Peyer's patch (tissue), 4 donors: ENCODE data around the gene GORASP1. TPM values are rescaled to one million over a fixed set of nuclear protein-coding genes. Genes with fewer than 3 reads are reported as not detected.

Source experiments
- DNase-seq, 3 donors: peaks; one replicate each; pipeline ENCODE4 v3.0.0-alpha.2; 2017 to 2019
- H3K27ac ChIP-seq, 4 donors: fragments of 200-600 bp; sonication (generic); one replicate each; pipeline ENCODE4 v1.5.1; 2016 to 2019
- H3K27me3 ChIP-seq, 2 donors: fragments of 200-600 bp; sonication (generic); one replicate each; pipeline ENCODE4 v1.5.1; 2019
- H3K36me3 ChIP-seq, 3 donors: fragments of 200-600 bp; sonication (generic); one replicate each; pipeline ENCODE4 v1.5.1; 2016 to 2019
- H3K4me1 ChIP-seq, 4 donors: fragments of 200-600 bp; sonication (generic); one replicate each; pipeline ENCODE4 v1.5.1; 2016 to 2019
- H3K4me3 ChIP-seq, 4 donors: fragments of 200-600 bp; sonication (generic); 1 replicate in 3 of 4; 2 replicates in 1 of 4; pipeline ENCODE4 v1.5.1; 2016 to 2019; ENCODE audit warnings: mild to moderate bottlenecking in 1 of 4
- H3K9me3 ChIP-seq, 4 donors: fragments of 200-600 bp; sonication (generic); one replicate each; pipeline ENCODE4 v1.5.1; 2016 to 2019; ENCODE audit warnings: mild to moderate bottlenecking in 1 of 4
- CTCF ChIP-seq, 6 experiments: fragments of 450-650 bp in 4 of 6; fragments of 200-600 bp in 2 of 6; sonication (generic) in 1 of 6; IDR thresholded peaks; one replicate each; pipeline ENCODE4 v1.5.1; 2017 to 2019; ENCODE audit warnings: antibody characterized with exemption in 6 of 6, mild to moderate bottlenecking in 3 of 6, moderate library complexity in 1 of 6
- POLR2A ChIP-seq, 2 donors: fragments of 450-650 bp; IDR thresholded peaks; one replicate each; pipeline ENCODE4 v1.5.1; 2017; ENCODE audit warnings: antibody characterized with exemption in 2 of 2, mild to moderate bottlenecking in 2 of 2, moderate library complexity in 2 of 2
- total RNA-seq, 4 donors: library from RNA; depleted of rRNA; stranded (reverse); fragments of >200 nt; gene quantifications; one replicate each; pipeline ENCODE4 v1.1.0, GENCODE V29; 2016

The GORASP1 gene
- total RNA-seq, 4 donors from 2014 or later, result 85.8 to 145 (median 128) TPM

GRCh38 chr3:39094851-39095677 is 12.4 kb downstream of the GORASP1 start:
- no peaks in the 10 kb centered on the region for H3K27me3 ChIP-seq
- H3K4me3 ChIP-seq, result no peak overlapping the region
- no peak for DNase-seq
- TF ChIP-seq CTCF (IDR thresholded peaks at IDR 0.05) (no peak), POLR2A (IDR thresholded peaks at IDR 0.05) (no peak)
- peaks cover 0 to 92% (median 0%) of the 10 kb centered on the region in 3 donors for H3K36me3 ChIP-seq
- no peaks in the 10 kb centered on the region for H3K4me1 ChIP-seq
- no peaks in the 10 kb centered on the region for H3K9me3 ChIP-seq
- H3K27ac ChIP-seq, result no peak overlapping the region

GRCh38 chr3:39090922-39091321 is 16.5 kb downstream of the GORASP1 start:
- peaks cover 0 to 3% (median 0%) of the 10 kb centered on the region in 4 donors for H3K4me1 ChIP-seq
- DNase-seq, result no peak
- no peak overlapping the region for H3K4me3 ChIP-seq
- no peaks in the 10 kb centered on the region for H3K9me3 ChIP-seq
- TF ChIP-seq CTCF (IDR thresholded peaks at IDR 0.05) (no peak), POLR2A (IDR thresholded peaks at IDR 0.05) (no peak)
- no peak overlapping the region for H3K27ac ChIP-seq
- H3K27me3 ChIP-seq, result no peaks in the 10 kb centered on the region
- H3K36me3 ChIP-seq, result peaks cover 0 to 92% (median 0%) of the 10 kb centered on the region in 3 donors

- no peak for DNase-seq
Observed at GRCh38 chr3:39088889-39089288, 18.5 kb downstream of the GORASP1 start.

GRCh38 chr3:39088456-39088855 is 19.0 kb downstream of the GORASP1 start:
- Histone ChIP-seq H3K4me1 (peaks cover 0 to 3% (median 0%) of the 10 kb centered on the region in 4 donors), H3K27me3 (no peaks in the 10 kb centered on the region), H3K4me3 (no peak overlapping the region), H3K27ac (no peak overlapping the region), H3K9me3 (no peaks in the 10 kb centered on the region), H3K36me3 (peaks cover 0 to 93% (median 0%) of the 10 kb centered on the region in 3 donors)
- TF ChIP-seq CTCF (IDR thresholded peaks at IDR 0.05) (no peak), POLR2A (IDR thresholded peaks at IDR 0.05) (no peak)
- no peak for DNase-seq

More at GRCh38 chr3:39088889-39089288, 18.5 kb downstream of the GORASP1 start:
- no peak overlapping the region for H3K27ac ChIP-seq
- no peaks in the 10 kb centered on the region for H3K9me3 ChIP-seq
- no peak overlapping the region for H3K4me3 ChIP-seq
- no peak for TF ChIP-seq CTCF (IDR thresholded peaks at IDR 0.05)
- TF ChIP-seq POLR2A (IDR thresholded peaks at IDR 0.05), result no peak
- peaks cover 0 to 93% (median 0%) of the 10 kb centered on the region in 3 donors for H3K36me3 ChIP-seq
- peaks cover 0 to 3% (median 0%) of the 10 kb centered on the region in 4 donors for H3K4me1 ChIP-seq
- no peaks in the 10 kb centered on the region for H3K27me3 ChIP-seq

- Histone ChIP-seq H3K27ac (no peak overlapping the region), H3K4me1 (peaks cover 0 to 3% (median 0%) of the 10 kb centered on the region in 4 donors), H3K36me3 (peaks cover 0 to 87% (median 0%) of the 10 kb centered on the region in 3 donors), H3K9me3 (no peaks in the 10 kb centered on the region), H3K4me3 (no peak overlapping the region), H3K27me3 (no peaks in the 10 kb centered on the region)
- no peak for DNase-seq
- TF ChIP-seq POLR2A (IDR thresholded peaks at IDR 0.05), result no peak
- TF ChIP-seq CTCF (IDR thresholded peaks at IDR 0.05), result no peak
Observed at GRCh38 chr3:39086144-39086543, 21.3 kb downstream of the GORASP1 start.
